OCI-LY1 (cell line): ENCODE data around the gene CHST11.
A peak's percentile ranks its signal among the peaks of the same experiment; 100 is the strongest.

ENCODE experiments used
- H2AFZ ChIP-seq: fragments of 200-600 bp; sonication (generic), shearing (Covaris generic); 2 replicates; pipeline ENCODE4 v1.6.0; 2014; ENCODE audit warnings: antibody characterized with exemption, mild to moderate bottlenecking, low read length
- H3F3A ChIP-seq: fragments of 200-600 bp; sonication (generic), shearing (Covaris generic); 2 replicates; pipeline ENCODE4 v1.6.0; 2014; ENCODE audit warnings: mild to moderate bottlenecking, antibody characterized with exemption, low read length, moderate library complexity; ENCODE audit not compliant: insufficient read depth
- H3K27ac ChIP-seq: fragments of 200-600 bp; sonication (generic); 2 replicates; pipeline ENCODE4 v1.5.1; 2014; ENCODE audit warnings: low read length, mixed run types, mild to moderate bottlenecking, low read depth; ENCODE audit not compliant: poor library complexity, severe bottlenecking
- H3K27me3 ChIP-seq: fragments of 200-600 bp; sonication (generic); 2 replicates; pipeline ENCODE4 v1.6.0; 2014; ENCODE audit warnings: antibody characterized with exemption, mild to moderate bottlenecking, low read length, moderate library complexity; ENCODE audit not compliant: insufficient read depth
- H3K36me3 ChIP-seq: fragments of 200-600 bp; sonication (generic); 2 replicates; pipeline ENCODE4 v1.6.1; 2014; ENCODE audit warnings: mild to moderate bottlenecking, antibody characterized with exemption, low read length, moderate library complexity, mixed read lengths; ENCODE audit not compliant: insufficient read depth
- H3K4me1 ChIP-seq: fragments of 200-600 bp; sonication (generic); 2 replicates; pipeline ENCODE4 v1.5.1; 2014; ENCODE audit warnings: mild to moderate bottlenecking, low read length, moderate library complexity; ENCODE audit not compliant: insufficient read depth, severe bottlenecking
- H3K4me2 ChIP-seq: fragments of 200-600 bp; sonication (generic), shearing (Covaris generic); 2 replicates; pipeline ENCODE4 v1.6.1; 2014; ENCODE audit warnings: low read length
- H3K4me3 ChIP-seq: fragments of 200-600 bp; sonication (generic); 2 replicates; pipeline ENCODE4 v1.5.1; 2014; ENCODE audit warnings: low read length, low read depth, mild to moderate bottlenecking, mixed read lengths; ENCODE audit not compliant: poor library complexity, severe bottlenecking
- H3K79me2 ChIP-seq: fragments of 200-600 bp; shearing (Covaris generic); 2 replicates; pipeline ENCODE4 v1.6.1; 2016; ENCODE audit warnings: mixed run types, low read length, mixed read lengths; ENCODE audit not compliant: insufficient read depth
- H3K9ac ChIP-seq: fragments of 200-600 bp; sonication (generic), shearing (Covaris generic); 2 replicates; pipeline ENCODE4 v1.6.1; 2014; ENCODE audit warnings: mild to moderate bottlenecking, low read length, mixed read lengths
- H3K9me2 ChIP-seq: fragments of 200-600 bp; sonication (generic), shearing (Covaris generic); 2 replicates; pipeline ENCODE4 v1.6.1; 2014; ENCODE audit warnings: low read depth, mild to moderate bottlenecking, low read length, mixed read lengths
- H3K9me3 ChIP-seq: fragments of 200-600 bp; shearing (Covaris generic); 2 replicates; pipeline ENCODE4 v1.6.1; 2014; ENCODE audit warnings: low read length, mixed read lengths
- H4K20me1 ChIP-seq: fragments of 200-600 bp; sonication (generic), shearing (Covaris generic); 2 replicates; pipeline ENCODE4 v1.6.0; 2016; ENCODE audit warnings: mild to moderate bottlenecking, low read length; ENCODE audit not compliant: insufficient read depth
- EZH2 ChIP-seq: fragments of 200-600 bp; sonication (generic), shearing (Covaris generic); IDR thresholded peaks from 2 replicates; pipeline ENCODE4 v1.8.0; 2017; ENCODE audit warnings: borderline replicate concordance, mixed run types, mild to moderate bottlenecking, antibody characterized with exemption, low read length, moderate library complexity, mixed read lengths
- TF ChIP-seq, protein P1 (sequence below): fragments of 200-600 bp; sonication (generic), shearing (Covaris generic); IDR thresholded peaks from 2 replicates; pipeline ENCODE4 v1.5.1; 2017; ENCODE audit warnings: mild to moderate bottlenecking, antibody characterized with exemption, low read length, moderate library complexity, mixed read lengths

The CHST11 gene

GRCh38 chr12:104488374-104488773, 31.6 kb downstream of the CHST11 start:
- Histone ChIP-seq H3K36me3 (no peaks in the 10 kb centered on the region), H3K4me3 (no peak overlapping the region), H4K20me1 (no peaks in the 10 kb centered on the region), H2AFZ (no peak overlapping the region), H3F3A (no peaks in the 10 kb centered on the region), H3K4me1 (peaks cover 53% of the 10 kb centered on the region), H3K9me2 (no peaks in the 10 kb centered on the region), H3K9me3 (no peaks in the 10 kb centered on the region), H3K4me2 (no peak overlapping the region), H3K27me3 (no peaks in the 10 kb centered on the region), H3K79me2 (no peaks in the 10 kb centered on the region), H3K27ac (no peak overlapping the region), H3K9ac (no peak overlapping the region)
- no peak for TF ChIP-seq EZH2
- TF ChIP-seq, protein P1, sequence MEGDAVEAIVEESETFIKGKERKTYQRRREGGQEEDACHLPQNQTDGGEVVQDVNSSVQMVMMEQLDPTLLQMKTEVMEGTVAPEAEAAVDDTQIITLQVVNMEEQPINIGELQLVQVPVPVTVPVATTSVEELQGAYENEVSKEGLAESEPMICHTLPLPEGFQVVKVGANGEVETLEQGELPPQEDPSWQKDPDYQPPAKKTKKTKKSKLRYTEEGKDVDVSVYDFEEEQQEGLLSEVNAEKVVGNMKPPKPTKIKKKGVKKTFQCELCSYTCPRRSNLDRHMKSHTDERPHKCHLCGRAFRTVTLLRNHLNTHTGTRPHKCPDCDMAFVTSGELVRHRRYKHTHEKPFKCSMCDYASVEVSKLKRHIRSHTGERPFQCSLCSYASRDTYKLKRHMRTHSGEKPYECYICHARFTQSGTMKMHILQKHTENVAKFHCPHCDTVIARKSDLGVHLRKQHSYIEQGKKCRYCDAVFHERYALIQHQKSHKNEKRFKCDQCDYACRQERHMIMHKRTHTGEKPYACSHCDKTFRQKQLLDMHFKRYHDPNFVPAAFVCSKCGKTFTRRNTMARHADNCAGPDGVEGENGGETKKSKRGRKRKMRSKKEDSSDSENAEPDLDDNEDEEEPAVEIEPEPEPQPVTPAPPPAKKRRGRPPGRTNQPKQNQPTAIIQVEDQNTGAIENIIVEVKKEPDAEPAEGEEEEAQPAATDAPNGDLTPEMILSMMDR, result no peak

DNA sequence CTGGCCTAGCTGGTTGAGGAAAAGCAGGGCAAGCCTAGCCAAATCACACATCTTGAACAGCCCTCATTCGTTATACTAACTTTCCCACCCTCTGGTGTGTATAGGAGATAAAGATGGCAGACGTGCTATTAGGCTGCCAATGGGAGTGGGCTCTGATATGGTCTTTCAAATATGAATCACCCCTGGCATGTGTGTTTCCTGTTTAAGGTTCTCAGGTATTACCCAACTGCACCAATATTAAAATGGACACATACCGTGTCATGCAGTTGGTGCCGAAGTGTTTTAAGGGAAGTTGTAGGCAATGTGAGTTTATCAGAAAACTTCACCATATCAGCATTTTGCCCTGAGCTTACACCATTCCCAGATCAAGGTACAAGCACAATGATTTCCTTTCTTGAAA, 33.4 kb downstream of the CHST11 start:
- no peaks in the 10 kb centered on the region for H3K79me2 ChIP-seq
- peak overlapping the region; percentile 62 for H3K27ac ChIP-seq

DNA sequence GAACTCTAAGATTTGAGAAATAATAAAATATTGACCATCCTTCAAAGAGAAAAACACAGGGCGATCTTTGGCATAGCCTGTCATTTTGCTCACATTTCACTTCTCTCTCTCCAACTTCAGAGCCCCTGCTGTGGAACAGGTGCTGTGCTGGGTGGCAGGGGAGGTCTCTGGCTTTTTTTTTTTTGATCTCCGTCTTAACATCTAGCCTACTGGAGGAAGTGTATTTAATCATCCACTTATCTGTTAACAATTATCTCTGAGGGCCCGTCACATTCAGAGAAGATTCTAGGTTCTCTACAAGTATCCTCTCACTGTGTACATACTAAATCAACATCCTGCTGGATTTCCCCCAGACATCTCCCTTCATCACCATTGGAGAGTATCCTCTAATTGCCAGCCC, 34.1 kb downstream of the CHST11 start:
- Histone ChIP-seq H3K27ac (peak overlapping the region; percentile 62), H3K36me3 (no peaks in the 10 kb centered on the region)

More for the DNA sequence above, 33.4 kb downstream of the CHST11 start:
- Histone ChIP-seq H3F3A (no peaks in the 10 kb centered on the region), H3K4me1 (peaks cover 59% of the 10 kb centered on the region), H3K27me3 (no peaks in the 10 kb centered on the region), H3K9ac (no peak overlapping the region), H3K4me2 (peak overlapping the region; percentile 26; the same call in 1 of the 2 replicates), H2AFZ (no peak overlapping the region), H3K4me3 (no peak overlapping the region), H3K9me2 (no peaks in the 10 kb centered on the region), H3K9me3 (no peaks in the 10 kb centered on the region), H3K36me3 (no peaks in the 10 kb centered on the region), H4K20me1 (no peaks in the 10 kb centered on the region)
- no peak for TF ChIP-seq EZH2
- TF ChIP-seq, protein P1, result no peak

More for the DNA sequence above, 34.1 kb downstream of the CHST11 start:
- Histone ChIP-seq H3F3A (no peaks in the 10 kb centered on the region), H3K9ac (no peak overlapping the region), H3K4me3 (no peak overlapping the region), H3K79me2 (no peaks in the 10 kb centered on the region), H3K4me2 (peak overlapping the region; percentile 26; the same call in 1 of the 2 replicates), H3K9me3 (no peaks in the 10 kb centered on the region), H3K4me1 (peaks cover 54% of the 10 kb centered on the region), H3K27me3 (no peaks in the 10 kb centered on the region), H2AFZ (no peak overlapping the region), H3K9me2 (no peaks in the 10 kb centered on the region), H4K20me1 (no peaks in the 10 kb centered on the region)
- TF ChIP-seq EZH2, result no peak
- TF ChIP-seq, protein P1, result no peak
